Measurements from ENCODE around the gene PI4K2A. TPM values are rescaled to one million over a fixed set of nuclear protein-coding genes. Genes with fewer than 3 reads are reported as not detected.

PI4K2A gene
- total RNA-seq: 11.0 TPM

DNA sequence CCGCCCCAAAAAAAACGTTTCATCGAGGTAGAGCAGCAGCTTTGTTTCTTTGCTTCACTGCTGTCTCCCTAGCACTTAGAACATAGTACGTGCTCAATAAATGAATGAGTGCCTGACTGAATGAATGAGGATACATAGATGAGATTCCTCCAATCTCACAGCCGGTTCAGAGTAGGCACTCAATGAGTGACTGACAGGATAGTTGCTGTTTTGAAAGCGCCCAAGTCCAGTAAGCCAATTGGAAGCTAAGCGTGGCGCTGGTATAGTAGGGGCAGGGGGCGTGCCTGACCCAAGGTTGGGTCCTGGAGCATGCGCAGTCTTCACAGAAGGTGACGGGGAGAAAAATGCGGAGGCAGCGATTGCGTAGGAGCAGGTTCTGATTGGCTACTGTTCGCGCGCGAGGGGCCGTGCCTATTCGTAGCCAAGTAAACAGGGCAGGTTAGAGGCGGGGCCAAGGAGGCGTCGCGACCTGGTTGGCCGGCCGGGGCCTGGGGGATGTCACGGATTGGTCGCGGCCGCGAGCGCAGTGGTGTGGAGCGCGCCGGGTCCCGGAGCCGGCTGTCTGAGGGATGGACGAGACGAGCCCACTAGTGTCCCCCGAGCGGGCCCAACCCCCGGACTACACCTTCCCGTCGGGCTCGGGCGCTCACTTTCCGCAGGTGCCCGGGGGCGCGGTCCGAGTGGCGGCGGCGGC lies at the start of gene PI4K2A:
TSS of gene PI4K2A (plus strand) at position 498 of the 694 bp plus-strand sequence. CDS start at position 570, 72 bp downstream.
- DNase-seq (ENCODE audit: low spot score in 2 of 2) (peak; percentile 97 to 98), FAIRE-seq (peak; percentile 94)

DNA sequence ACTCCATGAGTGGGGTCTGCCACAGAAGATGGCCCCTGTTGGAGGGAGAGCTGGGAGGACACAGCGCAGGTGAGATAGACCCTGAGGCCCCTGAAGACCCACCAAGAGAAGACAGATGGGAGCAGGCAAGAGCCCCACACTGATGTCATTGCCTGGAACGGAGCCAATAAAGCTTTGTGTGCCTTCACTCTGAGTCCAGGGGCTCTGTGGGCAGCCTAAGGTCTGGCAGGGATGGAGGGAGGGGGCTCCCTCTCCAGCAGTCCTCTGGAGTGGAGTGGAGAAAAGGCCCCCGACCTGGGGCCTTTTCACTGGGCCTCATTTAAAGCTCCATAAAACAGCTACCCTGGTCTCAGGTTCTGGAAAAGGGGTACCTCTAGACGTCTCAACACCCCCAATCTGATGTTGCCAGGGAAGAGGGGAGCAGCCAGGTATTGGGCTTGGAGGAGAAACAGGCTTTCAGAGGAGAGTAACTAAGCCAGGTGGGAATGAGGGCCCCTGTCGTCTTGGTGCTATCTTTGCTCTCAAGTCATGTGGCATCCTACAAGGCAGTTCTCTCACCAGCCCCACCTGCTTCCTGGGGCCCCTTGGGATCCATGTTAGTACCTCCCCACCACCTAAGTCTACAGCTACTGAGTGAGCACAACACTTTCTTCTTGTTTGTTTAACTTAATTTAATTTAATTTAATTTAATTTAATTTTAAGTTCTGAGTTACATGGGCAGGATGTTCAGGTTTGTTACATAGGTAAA lies 49.5 kb upstream of the PI4K2A start:
- DNase-seq (ENCODE audit: low spot score in 2 of 2): no peak
- FAIRE-seq: no peak

DNA sequence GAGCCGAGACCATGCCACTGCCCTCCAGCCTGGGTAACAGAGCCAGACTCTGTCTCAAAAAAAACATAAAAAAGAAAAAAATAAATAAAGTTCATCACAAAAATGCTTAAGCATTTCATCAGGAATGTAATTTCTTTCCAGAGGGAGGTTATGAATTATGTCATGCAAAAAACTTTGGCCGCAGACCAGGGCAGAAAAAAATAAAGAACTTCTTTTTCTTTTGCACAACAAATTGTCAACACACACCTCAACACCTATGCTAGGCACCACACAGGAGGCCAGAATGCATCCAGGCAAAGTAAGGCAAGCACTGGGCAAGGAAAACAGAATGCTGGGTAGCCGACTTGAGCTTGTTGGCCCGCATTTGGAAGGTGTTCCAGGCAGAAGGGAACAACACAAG lies 47.0 kb upstream of the PI4K2A start:
- FAIRE-seq (no peak), DNase-seq (ENCODE audit: low spot score in 2 of 2) (no peak)

DNA sequence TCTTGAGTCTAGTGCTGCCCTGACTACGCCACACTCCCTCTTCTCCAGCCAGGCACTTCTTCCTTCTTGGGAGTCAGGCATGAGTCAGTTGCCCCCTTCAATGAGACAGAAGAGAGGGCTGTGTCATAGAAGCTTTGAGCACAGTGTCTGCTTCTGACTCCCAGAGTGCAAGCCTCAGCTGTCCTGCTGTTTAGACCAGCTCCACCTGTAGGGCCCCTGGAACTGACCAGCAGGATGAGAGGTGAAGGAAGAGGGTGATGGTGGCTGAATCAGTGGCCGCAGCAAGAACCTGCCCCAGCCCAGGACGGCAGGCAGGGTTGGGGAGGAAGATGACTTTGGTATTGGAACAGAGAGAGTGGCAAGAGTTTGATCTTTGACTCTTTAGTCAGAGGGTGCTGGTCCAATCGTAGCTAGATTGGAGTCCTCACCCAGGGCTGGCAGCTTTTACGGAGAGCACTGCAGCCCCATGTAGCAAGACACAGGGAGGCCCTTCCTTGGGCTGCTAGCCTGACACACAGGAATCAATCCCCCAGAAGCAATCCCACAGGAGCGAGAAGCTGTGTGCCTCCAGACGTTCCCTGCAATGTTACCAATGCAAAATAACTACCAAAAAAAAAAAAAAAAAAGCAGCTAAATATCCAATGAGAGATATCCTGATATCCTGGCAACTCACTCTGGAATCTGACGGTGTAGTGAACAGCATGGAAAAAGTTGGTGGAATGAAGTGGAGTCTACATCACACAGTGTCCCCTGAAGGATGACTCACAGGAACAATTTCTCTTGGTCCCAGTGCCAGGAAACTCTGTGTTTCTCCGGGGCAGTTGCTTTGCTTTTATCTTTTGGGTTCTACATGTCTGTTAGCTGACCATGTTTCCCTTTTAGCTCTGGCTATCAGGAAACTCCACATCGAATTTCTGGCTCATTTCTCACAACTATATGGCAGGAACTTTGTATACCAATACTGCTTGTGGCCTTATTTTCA lies 44.1 kb upstream of the PI4K2A start:
- no peak for FAIRE-seq
- DNase-seq (ENCODE audit: low spot score in 2 of 2): no peak

DNA sequence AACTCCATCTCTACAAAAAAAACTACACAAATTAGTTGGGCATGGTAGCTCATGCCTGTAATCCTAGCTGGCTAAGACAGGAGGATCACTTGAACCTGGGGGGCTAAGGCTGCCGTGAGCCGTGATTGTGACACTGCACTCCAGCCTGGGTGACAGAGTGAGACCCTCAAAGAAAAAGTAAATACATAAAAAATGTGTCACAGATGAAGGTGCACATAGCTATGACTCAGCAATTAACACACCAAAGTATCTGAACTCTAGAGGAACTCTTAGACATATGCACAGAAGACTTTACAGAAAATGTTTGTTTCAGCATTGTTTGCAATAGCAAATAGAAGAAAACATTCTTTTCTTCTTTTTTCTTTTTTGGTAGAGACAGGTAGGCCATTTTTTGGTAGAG lies 42.7 kb upstream of the PI4K2A start:
- no peak for DNase-seq (ENCODE audit: low spot score in 2 of 2)
- no peak for FAIRE-seq

DNA sequence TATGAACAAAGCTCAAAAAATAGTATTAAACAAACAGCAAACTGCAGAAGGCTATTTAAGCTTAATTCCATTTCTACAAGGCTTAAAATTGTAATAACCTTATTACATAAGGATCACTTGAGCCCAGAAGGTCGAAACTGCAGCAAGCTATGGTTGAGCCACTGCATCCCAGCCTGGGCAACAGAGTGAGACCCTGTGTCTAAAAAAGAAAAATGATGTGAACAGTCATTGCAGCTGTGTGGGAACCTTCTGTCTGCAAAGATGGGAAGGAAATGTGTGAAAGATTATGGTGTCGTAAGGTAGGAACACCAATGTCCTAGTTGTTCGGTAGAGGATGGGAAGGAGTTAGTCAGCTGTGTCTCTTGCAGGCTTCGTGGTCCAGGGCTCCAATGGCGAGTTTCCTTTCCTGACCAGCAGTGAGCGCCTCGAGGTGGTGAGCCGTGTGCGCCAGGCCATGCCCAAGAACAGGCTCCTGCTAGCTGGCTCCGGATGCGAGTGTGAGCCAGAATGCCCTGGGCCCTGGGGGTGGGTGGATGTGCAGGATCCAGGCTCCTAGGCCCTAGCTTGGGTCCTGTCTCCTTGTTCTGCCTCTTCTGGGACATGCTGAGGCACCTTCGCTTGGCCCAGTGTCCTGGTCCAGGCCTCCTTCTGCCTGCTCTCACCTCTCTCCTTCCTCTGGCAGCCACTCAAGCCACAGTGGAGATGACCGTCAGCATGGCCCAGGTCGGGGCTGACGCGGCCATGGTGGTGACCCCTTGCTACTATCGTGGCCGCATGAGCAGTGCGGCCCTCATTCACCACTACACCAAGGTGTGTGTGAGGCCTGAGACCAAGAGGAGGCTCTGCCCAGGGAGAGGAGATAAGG lies 41.8 kb upstream of the PI4K2A start:
- no peak for DNase-seq (ENCODE audit: low spot score in 2 of 2)
- FAIRE-seq: no peak

DNA sequence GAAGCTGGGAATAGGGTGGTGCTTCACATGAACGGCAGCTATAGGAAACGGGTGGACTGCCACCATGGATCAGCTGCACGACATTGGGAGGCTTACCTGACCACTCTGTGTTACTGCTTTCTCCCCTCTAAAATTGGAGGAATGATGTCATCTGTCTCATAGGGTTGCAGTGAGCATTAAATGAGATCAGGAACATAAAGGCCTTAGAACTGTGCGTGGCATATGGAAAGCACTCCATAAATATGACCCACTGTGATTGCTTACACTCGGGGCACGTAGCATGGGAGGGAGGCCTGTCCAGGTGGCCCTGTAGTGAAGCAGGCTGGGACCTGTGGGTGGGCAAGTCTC lies 41.2 kb upstream of the PI4K2A start:
- DNase-seq (ENCODE audit: low spot score in 2 of 2) (no peak), FAIRE-seq (no peak)

DNA sequence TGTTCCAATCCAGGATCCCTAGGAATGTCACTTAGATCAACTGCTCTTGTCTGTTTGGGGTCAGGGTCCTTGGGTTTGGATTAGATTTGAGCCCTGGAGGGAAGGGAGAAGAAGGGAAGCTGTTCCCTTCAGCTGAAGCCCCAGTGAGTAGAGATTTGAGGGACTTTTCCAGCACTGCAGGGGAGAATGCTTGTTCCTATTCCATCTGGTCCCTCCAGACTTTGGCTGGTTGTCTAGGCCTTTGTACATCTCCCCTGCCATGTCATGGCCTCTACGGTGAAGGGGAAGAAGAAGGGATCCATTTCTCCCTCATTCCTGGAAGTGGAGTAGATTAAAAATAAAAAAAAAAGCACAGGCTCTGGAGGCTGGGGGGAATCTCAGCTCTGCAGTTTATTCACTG lies 39.9 kb upstream of the PI4K2A start:
- DNase-seq (ENCODE audit: low spot score in 2 of 2): no peak
- FAIRE-seq: no peak

DNA sequence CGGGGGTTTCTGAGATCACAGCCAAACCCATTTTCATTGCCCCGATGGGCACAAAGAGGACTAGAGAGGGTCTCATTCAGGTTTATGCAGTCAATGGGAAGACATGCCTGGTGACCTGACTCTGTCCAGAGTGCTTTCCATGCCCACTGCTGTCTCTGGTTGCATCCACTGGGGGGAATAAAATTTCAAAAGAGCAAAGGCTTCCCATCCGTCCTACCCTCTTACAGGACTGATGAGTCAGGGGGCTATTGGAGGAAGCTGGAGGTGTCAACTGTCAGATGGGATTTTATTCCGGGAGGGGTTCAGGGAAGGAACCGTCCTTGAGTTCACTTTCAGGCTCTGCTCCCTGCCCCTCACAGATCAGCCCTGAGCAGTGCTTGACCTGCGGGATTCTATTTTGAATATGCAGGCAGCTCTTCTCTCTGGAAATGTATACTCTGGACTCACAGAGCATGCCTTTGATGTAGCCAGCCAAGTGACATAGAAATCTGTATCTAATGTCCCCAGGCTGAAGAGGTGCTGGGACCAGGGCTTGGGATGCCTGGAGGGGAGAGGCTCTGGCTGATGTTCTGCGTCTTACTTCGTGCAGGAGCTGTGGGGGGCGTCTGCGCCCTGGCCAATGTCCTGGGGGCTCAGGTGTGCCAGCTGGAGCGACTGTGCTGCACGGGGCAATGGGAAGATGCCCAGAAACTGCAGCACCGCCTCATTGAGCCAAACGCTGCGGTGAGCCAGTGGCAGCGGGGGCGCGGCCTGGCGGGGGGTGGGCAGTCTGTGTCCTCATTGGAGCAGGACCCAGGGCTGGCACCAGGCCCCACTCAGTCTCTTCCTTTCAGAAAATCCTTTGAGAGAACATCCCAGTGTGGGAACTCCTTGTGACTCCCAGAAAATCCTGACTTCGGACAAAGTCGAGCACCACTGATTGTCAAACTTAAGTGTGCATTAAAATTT lies 38.9 kb upstream of the PI4K2A start:
- DNase-seq (ENCODE audit: low spot score in 2 of 2) (no peak), FAIRE-seq (no peak)

DNA sequence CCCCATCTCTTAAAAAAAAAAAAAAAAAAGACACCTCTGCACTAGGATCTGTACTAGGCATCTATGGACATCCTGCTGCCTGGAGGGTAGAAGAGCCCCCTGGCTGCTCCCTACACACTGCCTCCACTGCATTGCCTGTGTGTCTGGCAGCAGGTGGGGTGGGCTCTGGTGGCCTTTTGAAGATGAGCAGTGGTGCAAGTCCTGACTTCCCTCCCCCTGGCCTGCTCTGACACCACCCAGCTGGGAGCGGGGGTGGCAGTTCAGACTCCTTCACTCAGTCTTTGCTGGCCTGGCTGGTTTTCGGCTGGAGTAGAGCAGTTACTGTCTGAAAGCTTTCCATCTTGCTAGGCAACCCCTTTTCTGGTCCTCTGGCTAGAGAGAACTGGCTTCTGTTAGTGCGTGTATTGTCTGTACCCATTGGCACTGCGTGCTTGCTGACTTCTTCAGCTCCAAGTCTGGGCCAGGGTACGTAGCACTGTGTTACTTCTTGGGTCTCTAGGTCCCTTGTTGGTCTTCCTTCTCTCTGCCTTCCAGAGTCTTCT lies 33.3 kb upstream of the PI4K2A start:
- FAIRE-seq (no peak), DNase-seq (ENCODE audit: low spot score in 2 of 2) (no peak)

DNA sequence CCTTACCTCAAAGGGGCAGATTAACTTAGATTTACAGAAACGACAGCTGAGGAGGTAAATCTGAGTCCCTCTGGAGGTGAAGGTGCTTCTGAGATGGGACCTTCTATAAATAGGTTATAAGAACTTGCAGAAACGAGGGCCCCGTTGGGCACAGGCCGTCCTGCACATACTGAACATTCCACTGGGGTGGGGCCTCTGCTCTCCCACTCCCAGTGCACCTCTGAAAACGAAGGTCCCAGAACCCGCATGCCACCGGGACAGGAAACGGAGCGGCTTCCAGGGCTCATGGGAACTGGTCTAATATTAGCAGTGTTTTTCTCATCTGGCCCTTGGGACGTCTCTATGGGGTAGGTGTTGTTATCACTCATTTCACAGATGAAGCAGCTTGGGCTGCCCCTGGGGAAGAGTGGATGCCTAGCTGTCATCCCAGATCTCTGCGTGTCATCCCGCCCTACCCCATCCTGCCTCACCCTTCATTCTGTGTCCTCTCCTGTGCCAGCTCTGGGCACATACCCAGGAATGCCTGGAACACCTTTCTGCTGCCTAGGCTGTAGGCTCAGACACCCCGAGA lies 31.4 kb upstream of the PI4K2A start:
- DNase-seq (ENCODE audit: low spot score in 2 of 2): no peak
- no peak for FAIRE-seq

DNA sequence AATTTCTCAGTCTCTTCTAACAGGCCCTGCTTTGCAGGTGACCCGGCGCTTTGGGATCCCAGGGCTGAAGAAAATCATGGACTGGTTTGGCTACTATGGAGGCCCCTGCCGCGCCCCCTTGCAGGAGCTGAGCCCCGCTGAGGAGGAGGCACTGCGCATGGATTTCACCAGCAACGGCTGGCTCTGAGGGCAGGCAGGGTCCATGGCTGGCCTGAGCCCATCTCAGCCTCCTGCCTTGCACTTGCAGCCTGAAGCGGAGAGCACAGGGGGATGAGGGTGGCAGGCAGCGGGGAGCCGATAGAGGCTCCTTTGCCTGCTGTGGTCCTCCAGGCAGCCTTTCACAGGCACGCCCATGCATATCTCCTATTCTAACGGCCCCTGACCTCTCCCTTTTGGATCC lies 29.0 kb upstream of the PI4K2A start:
- FAIRE-seq: no peak

DNA sequence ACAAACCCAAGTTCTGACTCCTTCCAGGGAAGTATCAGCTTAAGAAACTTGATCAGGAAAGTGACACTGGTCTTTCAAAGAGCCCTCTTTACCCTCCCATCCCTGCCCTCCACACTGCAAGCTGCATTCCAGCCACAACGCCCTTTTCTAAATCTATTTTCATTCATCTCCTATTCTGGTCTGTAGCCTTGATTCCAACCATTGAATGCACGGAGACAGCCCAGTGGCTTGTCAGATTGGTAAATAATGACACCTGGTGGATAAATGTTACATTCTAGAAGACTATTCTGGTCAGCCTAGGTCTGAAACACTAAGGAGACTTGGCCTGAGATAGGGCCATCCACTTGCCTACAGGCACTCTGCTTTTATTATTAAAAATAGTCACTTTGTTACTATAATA lies 28.1 kb upstream of the PI4K2A start:
- peak in 1 of 2 donors; percentile 44 for DNase-seq (ENCODE audit: low spot score in 2 of 2)

More for the DNA sequence above, 29.0 kb upstream of the PI4K2A start:
- DNase-seq (ENCODE audit: low spot score in 2 of 2): no peak

DNA sequence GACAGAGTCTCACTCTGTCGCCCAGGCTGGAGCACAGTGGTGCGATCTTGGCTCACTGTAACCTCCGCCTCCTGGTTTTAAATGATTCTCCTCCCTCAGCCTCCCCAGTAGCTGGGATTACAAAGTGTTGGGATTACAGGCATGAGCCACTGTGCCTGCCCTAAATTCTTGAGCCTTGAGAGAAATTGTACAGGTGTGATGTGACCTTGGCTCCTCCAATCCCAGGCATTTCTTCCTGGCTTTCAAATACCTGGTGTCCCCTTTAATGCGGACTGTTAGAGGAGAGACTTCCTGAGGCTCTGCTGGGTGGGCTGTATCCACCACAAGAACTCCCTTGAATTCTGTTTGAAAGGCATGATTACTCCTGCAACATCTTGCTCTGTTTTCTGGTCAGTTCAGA lies 22.2 kb upstream of the PI4K2A start:
- FAIRE-seq (no peak), DNase-seq (ENCODE audit: low spot score in 2 of 2) (no peak)

More for the DNA sequence above, 28.1 kb upstream of the PI4K2A start:
- FAIRE-seq: no peak

DNA sequence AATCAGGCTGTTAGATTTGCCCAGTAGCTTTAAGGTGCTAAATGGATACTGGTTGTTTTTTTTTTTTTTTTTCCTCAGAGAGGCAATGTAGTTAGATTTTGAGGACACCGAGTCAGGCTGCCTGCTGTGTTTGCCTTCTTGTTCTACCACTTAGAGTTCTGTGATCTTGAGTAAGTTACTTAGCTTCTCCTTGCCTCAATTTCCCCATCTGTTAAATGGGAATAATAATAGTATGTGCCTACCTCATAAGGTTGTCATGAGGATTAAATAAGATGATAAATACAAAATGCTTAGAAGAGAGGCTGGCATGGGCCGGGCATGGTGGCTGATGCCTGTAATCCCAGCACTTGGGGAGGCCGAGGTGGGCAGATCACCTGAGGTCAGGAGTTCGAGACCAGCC lies 21.7 kb upstream of the PI4K2A start:
- DNase-seq (ENCODE audit: low spot score in 2 of 2): no peak
- no peak for FAIRE-seq

DNA sequence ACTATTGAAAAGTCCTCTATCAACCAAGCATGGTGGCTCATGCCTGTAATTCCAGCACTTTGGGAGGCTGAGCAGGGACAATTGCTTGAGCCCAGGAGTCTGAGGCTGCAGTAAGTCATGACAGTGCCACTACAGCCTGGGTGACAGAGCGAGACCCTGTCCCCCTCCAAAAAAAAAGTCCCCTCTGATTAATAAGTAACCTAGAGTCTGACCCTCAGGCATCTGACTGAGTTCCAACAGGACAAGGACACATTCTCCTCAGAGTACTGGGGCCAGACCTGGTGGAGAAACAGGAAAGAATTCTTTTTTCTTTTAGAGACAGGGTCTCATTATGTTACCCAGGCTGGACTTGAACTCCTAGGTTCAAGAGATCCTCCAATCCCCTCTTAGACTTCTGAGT lies 17.2 kb upstream of the PI4K2A start:
- DNase-seq (ENCODE audit: low spot score in 2 of 2) (no peak), FAIRE-seq (no peak)

DNA sequence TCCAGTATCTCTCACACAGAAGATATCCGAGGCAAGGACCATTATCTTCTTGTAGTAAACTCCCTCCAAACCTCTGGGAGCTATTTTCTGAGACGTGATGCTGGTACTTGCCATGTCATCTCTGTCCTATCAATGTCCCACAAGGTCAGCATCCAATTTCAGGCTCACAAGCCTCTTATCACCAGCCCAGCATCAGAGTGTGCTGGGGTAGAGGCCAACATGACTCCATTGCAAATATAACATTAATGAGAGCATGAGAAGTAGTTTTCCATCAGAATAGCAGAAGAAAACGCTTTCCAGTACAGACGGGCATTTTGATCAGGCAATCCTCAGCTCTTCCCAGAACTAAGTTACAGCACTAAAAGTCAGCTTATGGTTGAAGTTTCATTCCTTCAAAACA lies 12.7 kb upstream of the PI4K2A start:
- no peak for FAIRE-seq
- DNase-seq (ENCODE audit: low spot score in 2 of 2): no peak

DNA sequence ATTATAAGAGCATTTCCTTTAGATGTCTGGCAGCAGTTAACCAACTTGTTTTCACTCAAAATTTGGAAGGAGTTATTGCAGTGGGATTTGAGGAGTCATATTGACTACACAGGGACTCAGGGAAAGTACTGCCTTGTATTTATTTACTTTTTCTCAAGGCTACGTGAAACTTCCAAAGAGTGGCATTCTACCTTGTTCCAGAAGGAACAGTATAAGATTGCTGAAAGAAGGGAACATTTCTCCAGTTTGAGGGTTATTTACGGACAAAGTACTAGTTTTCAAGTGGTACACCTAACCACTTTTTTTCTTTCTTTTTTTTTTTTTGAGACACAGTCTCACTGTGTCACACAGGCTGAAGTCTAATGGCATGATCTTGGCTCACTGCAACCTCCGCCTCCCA lies 12.2 kb upstream of the PI4K2A start:
- no peak for FAIRE-seq
- no peak for DNase-seq (ENCODE audit: low spot score in 2 of 2)

All from frontal cortex (tissue), 4 donors.